GM23338 (cell line): ENCODE data around the gene TUBA4B.

Source experiments
- CREB1 ChIP-seq: fragments of 250-450 bp; sonication (Bioruptor Pico); IDR thresholded peaks from 2 replicates; pipeline ENCODE4 v1.5.0; 2020; ENCODE audit warnings: low read depth, mild to moderate bottlenecking, moderate library complexity
- CTCF ChIP-seq, 2 experiments: fragments of 200-600 bp in 1 of 2; sonication (generic) in 1 of 2; conservative IDR thresholded peaks; 2 replicates each; pipeline versions ENCODE4 v1.5.1 to v1.6.1; 2016 to 2017; ENCODE audit warnings: antibody characterized with exemption in 2 of 2, low read depth in 2 of 2, mild to moderate bottlenecking in 2 of 2, moderate library complexity in 1 of 2
- POLR2AphosphoS5 ChIP-seq: IDR thresholded peaks from 2 replicates; pipeline ENCODE4 v1.6.1; 2016; ENCODE audit warnings: antibody characterized with exemption, low read depth

- TF ChIP-seq POLR2AphosphoS5, result no peak
- TF ChIP-seq CREB1 (CRISPR knock-in tag), result no peak
- no peak for TF ChIP-seq CTCF (conservative IDR thresholded peaks at IDR 0.05; ENCODE audit: low read depth in 2 of 2)
Observed at GRCh38 chr2:219291394-219291793, 38.4 kb downstream of the TUBA4B start.
